HepG2 (cell line): ENCODE data around the gene CCDC38. TPM values are rescaled to one million over a fixed set of nuclear protein-coding genes. Genes with fewer than 3 reads are reported as not detected.

Experiments used
- CBX2 ChIP-seq, 2 experiments: fragments of 200-600 bp in 1 of 2; sonication (generic); formaldehyde crosslinking in 1 of 2; IDR thresholded peaks; 2 replicates each; pipeline versions ENCODE4 v1.7.0 to v1.8.1; 2018 to 2022; ENCODE audit warnings: low read depth in 2 of 2, low read length in 1 of 2, mild to moderate bottlenecking in 1 of 2, missing genetic modification reagents in 1 of 2
- E2F2 ChIP-seq: sonication (generic); formaldehyde crosslinking; IDR thresholded peaks from 2 replicates; pipeline ENCODE4 v1.4.0; 2020; ENCODE audit warnings: missing genetic modification reagents, borderline replicate concordance
- ELF3 ChIP-seq: IDR thresholded peaks from 2 replicates; pipeline ENCODE4 v1.6.1; 2016; ENCODE audit warnings: missing genetic modification reagents, missing compliant biosample characterization
- FOXC1 ChIP-seq: sonication (generic); formaldehyde crosslinking; IDR thresholded peaks from 2 replicates; pipeline ENCODE4 v1.8.0; 2022; ENCODE audit warnings: mild to moderate bottlenecking, missing genetic modification reagents, borderline replicate concordance
- FOXO1 ChIP-seq: sonication (generic); formaldehyde crosslinking; IDR thresholded peaks from 2 replicates; pipeline ENCODE4 v1.4.0; 2020; ENCODE audit warnings: missing genetic modification reagents
- KAT7 ChIP-seq: IDR thresholded peaks from 2 replicates; pipeline ENCODE4 v1.6.1; 2018; ENCODE audit warnings: borderline replicate concordance, missing compliant biosample characterization
- MTA3 ChIP-seq: sonication (generic); formaldehyde crosslinking; IDR thresholded peaks from 2 replicates; pipeline ENCODE4 v1.4.0; 2020; ENCODE audit warnings: missing genetic modification reagents
- PBX2 ChIP-seq: IDR thresholded peaks from 2 replicates; pipeline ENCODE4 v1.6.1; 2016; ENCODE audit warnings: control low read depth
- SRSF1 ChIP-seq: fragments of 200-400 bp; formaldehyde crosslinking; optimal IDR thresholded peaks from 2 replicates; pipeline ENCODE3; 2017; ENCODE audit warnings: mild to moderate bottlenecking, low read depth, low read length, moderate library complexity
- THAP7 ChIP-seq: sonication (generic); formaldehyde crosslinking; IDR thresholded peaks from 2 replicates; pipeline ENCODE4 v1.8.1; 2023; ENCODE audit warnings: mild to moderate bottlenecking, missing genetic modification reagents
- UBTF ChIP-seq: sonication (generic); formaldehyde crosslinking; IDR thresholded peaks from 2 replicates; pipeline ENCODE4 v1.4.0; 2020; ENCODE audit warnings: mild to moderate bottlenecking, missing genetic modification reagents
- ZBTB2 ChIP-seq: sonication (generic); formaldehyde crosslinking; IDR thresholded peaks from 2 replicates; pipeline ENCODE4 v1.8.0; 2022; ENCODE audit warnings: low read depth, missing genetic modification reagents
- ZNF235 ChIP-seq: sonication (generic); formaldehyde crosslinking; IDR thresholded peaks from 2 replicates; pipeline ENCODE4 v1.8.1; 2023; ENCODE audit warnings: mild to moderate bottlenecking, missing genetic modification reagents, borderline replicate concordance
- ZNF496 ChIP-seq: sonication (generic); formaldehyde crosslinking; IDR thresholded peaks from 2 replicates; pipeline ENCODE4 v1.8.1; 2023; ENCODE audit warnings: mild to moderate bottlenecking, moderate library complexity, missing genetic modification reagents; ENCODE audit not compliant: insufficient replicate concordance
- ZNF576 ChIP-seq: sonication (generic); formaldehyde crosslinking; IDR thresholded peaks from 2 replicates; pipeline ENCODE4 v1.4.0; 2020; ENCODE audit warnings: mild to moderate bottlenecking, missing genetic modification reagents
- ZNF713 ChIP-seq: sonication (generic); formaldehyde crosslinking; IDR thresholded peaks from 2 replicates; pipeline ENCODE4 v1.4.0; 2020; ENCODE audit warnings: mild to moderate bottlenecking, missing genetic modification reagents
- ZNF768 ChIP-seq: sonication (generic); formaldehyde crosslinking; IDR thresholded peaks from 2 replicates; pipeline ENCODE4 v1.4.0; 2020; ENCODE audit warnings: missing genetic modification reagents
- ZSCAN5A ChIP-seq: sonication (generic); formaldehyde crosslinking; IDR thresholded peaks from 2 replicates; pipeline ENCODE4 v1.8.0; 2022; ENCODE audit warnings: mild to moderate bottlenecking, missing genetic modification reagents, borderline replicate concordance
- polyA plus RNA-seq, 8 experiments: library from polyadenylated mRNA; depleted of rRNA in 3 of 8; stranded (reverse) in 7 of 8; unstranded in 1 of 8; fragments of >200 nt; fragmentation: Illumina TruSeq in 4 of 8; extraction: Trizol in 4 of 8; gene quantifications; 2 replicates each; pipeline versions ENCODE4 v1.2.1 to v1.2.3, GENCODE V29; 2011 to 2016; ENCODE audit warnings: low read depth in 4 of 8, missing spikeins in 1 of 8, mixed read lengths in 1 of 8; ENCODE audit not compliant: insufficient read depth in 1 of 8
- total RNA-seq, 5 experiments: library from RNA; depleted of rRNA; stranded (reverse); fragments of >200 nt; fragmentation: Illumina TruSeq; extraction: Trizol; gene quantifications; 2 replicates each; pipeline ENCODE4 v1.2.3, GENCODE V29; 2016; ENCODE audit warnings: low read depth in 1 of 5

Gene CCDC38
- total and polyA plus RNA-seq, 2 of the 13 experiments (the other 11 are each of a cell fraction or from before 2014, with no cell fraction given), result 0.24 to 0.32 TPM

GRCh38 chr12:95949477-95950206, 7.2 kb upstream of the CCDC38 start (continued):
- peak; percentile 42; the same call in 1 of the 2 replicates for TF ChIP-seq ZSCAN5A (CRISPR knock-in tag)
- TF ChIP-seq ZNF576 (CRISPR knock-in tag), result no peak
- TF ChIP-seq ZBTB2 (CRISPR knock-in tag), result no peak
- TF ChIP-seq ZNF496 (CRISPR knock-in tag), result no peak
- TF ChIP-seq MTA3, result no peak
- TF ChIP-seq ZNF235, result no peak
- TF ChIP-seq THAP7 (CRISPR knock-in tag), result no peak
- no peak for TF ChIP-seq E2F2
- TF ChIP-seq CBX2 (IDR thresholded peaks at IDR 0.05; ENCODE audit: low read depth, low read length), result no peak
- no peak for TF ChIP-seq CBX2 (CRISPR knock-in tag; IDR thresholded peaks at IDR 0.05; ENCODE audit: low read depth)
- TF ChIP-seq ZNF768 (CRISPR knock-in tag), result no peak
- peak; percentile 68 for TF ChIP-seq ELF3 (CRISPR knock-in tag)
- no peak for TF ChIP-seq ZNF713 (CRISPR knock-in tag)
- TF ChIP-seq PBX2 (CRISPR knock-in tag), result 0 out of 2 replicates have a peak, but pooled peaks have one; percentile 36
- TF ChIP-seq FOXO1 (CRISPR knock-in tag), result peak; percentile 90
- no peak for TF ChIP-seq SRSF1
- no peak for TF ChIP-seq UBTF (CRISPR knock-in tag)
- no peak for TF ChIP-seq FOXC1 (CRISPR knock-in tag)
- no peak for TF ChIP-seq KAT7 (CRISPR knock-in tag)
